IPS DF 6.9 (cell line): ENCODE measurements around the gene ZNHIT1.

Experiments used
- DNase-seq: peaks from one replicate; pipeline ENCODE4 v3.0.0-alpha.2; 2013; ENCODE audit warnings: low read depth, low spot score
- H3K27ac ChIP-seq: one replicate; pipeline ENCODE4 v1.5.1; 2013; ENCODE audit warnings: low read length, control low read depth
- H3K27me3 ChIP-seq: 2 replicates; pipeline ENCODE4 v1.6.1; 2013; ENCODE audit warnings: mild to moderate bottlenecking, low read length; ENCODE audit not compliant: control insufficient read depth, insufficient read depth
- H3K36me3 ChIP-seq: 2 replicates; pipeline ENCODE4 v1.6.1; 2013; ENCODE audit warnings: low read length; ENCODE audit not compliant: control insufficient read depth, insufficient read depth
- H3K4me1 ChIP-seq: 2 replicates; pipeline ENCODE4 v1.6.1; 2013; ENCODE audit warnings: low read length; ENCODE audit not compliant: control insufficient read depth, insufficient read depth
- H3K4me3 ChIP-seq: 2 replicates; pipeline ENCODE4 v1.5.1; 2013; ENCODE audit warnings: mild to moderate bottlenecking, low read length
- H3K9me3 ChIP-seq: 2 replicates; pipeline ENCODE4 v1.6.1; 2013; ENCODE audit warnings: low read length, inconsistent platforms; ENCODE audit not compliant: control insufficient read depth, insufficient read depth
- WGBS: extraction: QIAGEN DNeasy Blood & Tissue Kit; methylation state at CpG from one replicate; pipeline ENCODE4 v1.1.7; 2013; ENCODE audit warnings: mixed read lengths, missing lambda C conversion rate; ENCODE audit not compliant: insufficient read length, insufficient coverage; 5-methylcytosine and 5-hydroxymethylcytosine counted together

ZNHIT1 gene

DNA sequence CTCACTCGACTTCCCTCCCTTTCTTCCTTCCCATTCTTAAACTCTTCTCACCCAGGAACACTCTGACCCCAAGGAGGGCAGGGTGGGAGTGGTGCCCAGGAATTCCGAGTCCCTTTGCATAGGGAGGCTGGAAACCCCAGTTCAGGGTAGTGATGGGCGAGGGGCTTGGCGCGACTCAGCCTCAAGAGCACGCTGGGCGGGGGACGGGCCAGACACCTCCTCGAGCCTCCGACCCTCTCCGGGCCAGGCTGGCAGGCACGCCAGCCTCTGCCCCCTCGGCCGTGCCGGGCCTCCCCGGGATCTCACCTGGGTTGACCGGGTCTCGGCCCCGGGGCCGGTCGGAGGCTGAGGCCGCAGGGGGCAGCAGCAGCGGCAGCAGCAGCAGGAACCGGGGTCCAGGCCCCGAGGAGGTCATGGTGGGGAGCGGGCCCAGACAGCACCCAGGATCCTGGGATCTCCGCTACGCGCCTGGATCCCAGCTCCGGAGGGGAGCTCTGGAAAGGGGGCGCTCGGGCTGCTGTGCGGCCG is 1.0 kb upstream of the ZNHIT1 start:
- Histone ChIP-seq H3K36me3 (no peaks in the 10 kb centered on the region), H3K27ac (no peak overlapping the region)
- WGBS: no CpG with 5 or more reads among the region's 34 CpGs

GRCh38 chr7:101218236-101219125 is 516 bp downstream of the ZNHIT1 start:
- DNase-seq: no peak
- peak overlapping the region; percentile 81; the same call in 1 of the 2 replicates for H3K4me3 ChIP-seq
- no peaks in the 10 kb centered on the region for H3K36me3 ChIP-seq
- no peaks in the 10 kb centered on the region for H3K9me3 ChIP-seq
- peaks cover 4% of the 10 kb centered on the region for H3K4me1 ChIP-seq
- no peak overlapping the region for H3K27ac ChIP-seq
- WGBS: no CpG with 5 or more reads among the region's 26 CpGs
- H3K27me3 ChIP-seq: no peaks in the 10 kb centered on the region

More for the DNA sequence above, 1.0 kb upstream of the ZNHIT1 start:
- Histone ChIP-seq H3K9me3 (no peaks in the 10 kb centered on the region), H3K4me3 (peak overlapping the region; percentile 28), H3K27me3 (no peaks in the 10 kb centered on the region), H3K4me1 (peaks cover 3% of the 10 kb centered on the region)
- no peak for DNase-seq

GRCh38 chr7:101220295-101220694 is 2.3 kb downstream of the ZNHIT1 start:
- Histone ChIP-seq H3K4me1 (peaks cover 4% of the 10 kb centered on the region), H3K9me3 (no peaks in the 10 kb centered on the region), H3K27me3 (no peaks in the 10 kb centered on the region), H3K27ac (no peak overlapping the region), H3K4me3 (no peak overlapping the region), H3K36me3 (no peaks in the 10 kb centered on the region; the same call in 1 of the 2 replicates)
- no CpG with 5 or more reads among the region's 5 CpGs for WGBS
- DNase-seq: no peak

GRCh38 chr7:101222275-101222830 is 4.4 kb downstream of the ZNHIT1 start:
- no CpG with 5 or more reads among the region's 27 CpGs for WGBS
- no peak for DNase-seq
- no peak overlapping the region for H3K4me3 ChIP-seq
- H3K36me3 ChIP-seq: no peaks in the 10 kb centered on the region; the same call in 1 of the 2 replicates
- H3K9me3 ChIP-seq: no peaks in the 10 kb centered on the region
- H3K4me1 ChIP-seq: 0 out of 2 replicates have a peak, but pooled peaks cover 2% of the 10 kb centered on the region
- H3K27ac ChIP-seq: no peak overlapping the region
- no peaks in the 10 kb centered on the region for H3K27me3 ChIP-seq

DNA sequence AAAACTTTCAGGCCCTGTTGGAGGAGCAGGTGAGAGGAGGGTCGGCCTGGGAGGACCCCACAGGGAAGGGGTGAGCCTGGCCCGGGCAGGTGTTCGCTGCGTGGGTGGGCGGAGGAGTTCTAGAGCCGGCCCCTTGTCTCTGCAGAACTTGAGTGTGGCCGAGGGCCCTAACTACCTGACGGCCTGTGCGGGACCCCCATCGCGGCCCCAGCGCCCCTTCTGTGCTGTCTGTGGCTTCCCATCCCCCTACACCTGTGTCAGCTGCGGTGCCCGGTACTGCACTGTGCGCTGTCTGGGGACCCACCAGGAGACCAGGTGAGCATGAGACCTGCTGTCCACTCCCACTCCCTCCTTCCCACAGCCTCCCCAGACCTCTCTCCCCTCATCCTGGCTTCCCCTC is 5.6 kb downstream of the ZNHIT1 start:
- WGBS: no CpG with 5 or more reads among the region's 15 CpGs
- 0 out of 2 replicates have a peak, but pooled peaks cover 2% of the 10 kb centered on the region for H3K4me1 ChIP-seq
- no peaks in the 10 kb centered on the region for H3K9me3 ChIP-seq
- H3K4me3 ChIP-seq: no peak overlapping the region
- no peaks in the 10 kb centered on the region; the same call in 1 of the 2 replicates for H3K36me3 ChIP-seq
- no peaks in the 10 kb centered on the region for H3K27me3 ChIP-seq
- DNase-seq: no peak
- no peak overlapping the region for H3K27ac ChIP-seq

DNA sequence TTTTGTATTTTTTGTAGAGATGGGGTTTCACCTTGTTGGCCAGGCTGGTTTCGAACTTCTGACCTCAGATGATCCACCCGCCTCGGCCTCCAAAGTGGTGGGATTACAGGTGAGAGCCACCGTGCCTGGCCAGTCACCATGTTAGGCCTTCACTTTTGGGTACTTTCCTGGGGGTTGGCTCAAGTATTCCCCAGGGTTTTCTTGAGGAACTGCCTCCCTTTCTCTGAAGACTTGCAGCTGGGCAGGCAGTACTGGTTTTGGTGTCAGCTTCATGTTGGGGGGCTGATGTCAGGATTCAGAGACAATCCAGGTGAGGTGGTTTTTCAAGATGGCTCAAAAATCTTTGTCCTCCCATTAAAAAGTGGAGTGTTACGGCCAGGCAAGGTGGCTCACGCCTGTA is 7.7 kb downstream of the ZNHIT1 start:
- H3K27me3 ChIP-seq: no peaks in the 10 kb centered on the region
- no peak for DNase-seq
- peaks cover 2% of the 10 kb centered on the region; the same call in 1 of the 2 replicates for H3K4me1 ChIP-seq
- no peaks in the 10 kb centered on the region for H3K9me3 ChIP-seq
- H3K4me3 ChIP-seq: no peak overlapping the region
- no peaks in the 10 kb centered on the region; the same call in 1 of the 2 replicates for H3K36me3 ChIP-seq
- H3K27ac ChIP-seq: no peak overlapping the region
- WGBS: no CpG with 5 or more reads among the region's 6 CpGs

DNA sequence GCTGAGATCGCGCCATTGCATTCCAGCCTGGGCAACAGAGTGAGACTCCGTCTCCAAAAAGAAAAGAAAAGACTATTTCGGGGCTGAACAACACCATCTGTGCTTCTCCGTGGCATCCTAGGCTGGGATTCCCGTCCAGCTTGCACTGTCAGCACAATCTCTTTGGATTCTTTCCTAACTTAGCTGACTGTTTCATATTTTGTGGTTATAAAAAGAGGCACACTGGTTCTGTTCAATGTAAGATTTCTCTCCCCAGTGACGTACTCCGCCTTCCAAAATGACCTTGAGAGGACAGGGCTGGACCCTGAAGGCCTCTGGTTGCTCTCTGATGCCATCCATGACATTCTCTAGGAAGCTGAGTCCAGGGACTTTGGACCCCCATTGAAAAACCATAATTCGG is 8.8 kb downstream of the ZNHIT1 start:
- no peaks in the 10 kb centered on the region; the same call in 1 of the 2 replicates for H3K36me3 ChIP-seq
- DNase-seq: no peak
- H3K4me1 ChIP-seq: peaks cover 5% of the 10 kb centered on the region
- no peaks in the 10 kb centered on the region for H3K9me3 ChIP-seq
- no peaks in the 10 kb centered on the region for H3K27me3 ChIP-seq
- no CpG with 5 or more reads among the region's 9 CpGs for WGBS
- H3K27ac ChIP-seq: no peak overlapping the region
- H3K4me3 ChIP-seq: no peak overlapping the region

DNA sequence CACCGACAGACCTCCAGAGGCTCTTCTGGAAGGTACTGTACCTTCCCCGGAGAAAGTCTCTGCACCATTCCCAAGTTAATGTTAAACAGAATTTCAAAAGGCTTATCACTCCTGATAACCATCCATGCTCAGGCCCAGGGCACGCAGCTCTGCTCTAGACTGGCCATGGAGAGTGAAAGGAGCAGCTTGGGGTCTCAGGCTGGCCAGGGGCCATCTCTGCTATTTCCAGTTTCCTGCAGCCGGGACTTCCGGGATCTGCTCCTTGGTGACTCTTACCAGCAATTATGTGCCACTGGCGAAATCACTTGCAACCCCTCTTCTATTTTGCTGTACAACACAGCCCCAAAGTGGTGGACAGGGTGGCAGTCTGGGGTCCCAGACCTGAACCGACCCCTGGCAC is 13.7 kb downstream of the ZNHIT1 start:
- Histone ChIP-seq H3K9me3 (no peaks in the 10 kb centered on the region), H3K27ac (no peak overlapping the region), H3K4me1 (peaks cover 6% of the 10 kb centered on the region), H3K36me3 (no peaks in the 10 kb centered on the region; the same call in 1 of the 2 replicates), H3K4me3 (no peak overlapping the region; the same call in 1 of the 2 replicates), H3K27me3 (no peaks in the 10 kb centered on the region)
- no peak for DNase-seq
- no CpG with 5 or more reads among the region's 7 CpGs for WGBS

GRCh38 chr7:101232141-101232850 is 14.3 kb downstream of the ZNHIT1 start:
- Histone ChIP-seq H3K27ac (no peak overlapping the region), H3K9me3 (no peaks in the 10 kb centered on the region), H3K4me1 (peaks cover 6% of the 10 kb centered on the region), H3K36me3 (no peaks in the 10 kb centered on the region), H3K27me3 (no peaks in the 10 kb centered on the region), H3K4me3 (peak overlapping the region; percentile 64)
- DNase-seq: no peak
- no CpG with 5 or more reads among the region's 52 CpGs for WGBS

- H3K27me3 ChIP-seq: no peaks in the 10 kb centered on the region
- H3K4me3 ChIP-seq: no peak overlapping the region
- WGBS: no CpG with 5 or more reads among the region's 21 CpGs
- H3K36me3 ChIP-seq: no peaks in the 10 kb centered on the region
- H3K27ac ChIP-seq: no peak overlapping the region
- no peak for DNase-seq
- H3K9me3 ChIP-seq: no peaks in the 10 kb centered on the region
- peaks cover 10% of the 10 kb centered on the region for H3K4me1 ChIP-seq
These were observed 16.1 kb downstream of the ZNHIT1 start for GRCh38 chr7:101233907-101234547.
